Endothelial cell of umbilical vein (primary cell): ENCODE data around the gene UBE2E2.

Experiments
- CTCF ChIP-seq, 2 donors: IDR thresholded peaks; 1 replicate in 1 of 2; 2 replicates in 1 of 2; pipeline ENCODE4 v1.5.1; 2011; ENCODE audit warnings: low read length in 2 of 2, mild to moderate bottlenecking in 2 of 2, moderate library complexity in 2 of 2, control low read depth in 1 of 2, inconsistent platforms in 1 of 2, low read depth in 1 of 2; ENCODE audit not compliant: insufficient read depth in 1 of 2; ENCODE audit errors: extremely low read depth in 1 of 2
- EZH2 ChIP-seq: IDR thresholded peaks from 2 replicates; pipeline ENCODE4 v1.6.1; 2012; ENCODE audit warnings: borderline replicate concordance, low read depth, mild to moderate bottlenecking, moderate library complexity, low read length, inconsistent platforms; ENCODE audit not compliant: severe bottlenecking
- JUN ChIP-seq: IDR thresholded peaks from 2 replicates; pipeline ENCODE4 v1.6.1; 2011; ENCODE audit warnings: borderline replicate concordance, low read depth; ENCODE audit not compliant: insufficient read length, insufficient read depth

GRCh38 chr3:23356923-23357322 lies 153.8 kb downstream of the UBE2E2 start:
- TF ChIP-seq CTCF (IDR thresholded peaks at IDR 0.05; ENCODE audit: extremely low read depth in 1 of 2, insufficient read depth in 1 of 2, low read depth in 1 of 2, low read length in 2 of 2): no peak
- TF ChIP-seq EZH2: no peak
- TF ChIP-seq JUN: no peak
